ENCODE results near the gene BANF2.

DNA sequence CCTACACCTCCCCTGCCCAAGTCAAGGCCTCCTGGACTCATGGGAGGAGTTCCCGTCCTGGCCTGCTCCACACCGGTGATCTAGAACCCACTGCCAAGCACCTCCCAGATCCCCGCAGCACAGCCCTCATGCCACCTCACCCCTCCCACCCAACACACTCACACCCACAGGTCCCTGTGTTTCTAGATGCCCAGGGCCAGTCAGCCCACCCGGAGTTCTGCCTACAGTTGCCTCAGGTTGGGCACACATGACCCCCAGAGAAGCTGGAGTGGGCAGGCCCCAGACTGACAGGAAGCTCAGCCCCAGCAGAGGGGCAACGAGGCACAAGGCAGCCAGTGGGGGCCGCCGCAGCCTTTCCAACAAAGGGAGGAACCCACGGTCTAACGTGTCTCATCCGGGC, 47.4 kb upstream of the BANF2 start:
- TF ChIP-seq, protein P1, sequence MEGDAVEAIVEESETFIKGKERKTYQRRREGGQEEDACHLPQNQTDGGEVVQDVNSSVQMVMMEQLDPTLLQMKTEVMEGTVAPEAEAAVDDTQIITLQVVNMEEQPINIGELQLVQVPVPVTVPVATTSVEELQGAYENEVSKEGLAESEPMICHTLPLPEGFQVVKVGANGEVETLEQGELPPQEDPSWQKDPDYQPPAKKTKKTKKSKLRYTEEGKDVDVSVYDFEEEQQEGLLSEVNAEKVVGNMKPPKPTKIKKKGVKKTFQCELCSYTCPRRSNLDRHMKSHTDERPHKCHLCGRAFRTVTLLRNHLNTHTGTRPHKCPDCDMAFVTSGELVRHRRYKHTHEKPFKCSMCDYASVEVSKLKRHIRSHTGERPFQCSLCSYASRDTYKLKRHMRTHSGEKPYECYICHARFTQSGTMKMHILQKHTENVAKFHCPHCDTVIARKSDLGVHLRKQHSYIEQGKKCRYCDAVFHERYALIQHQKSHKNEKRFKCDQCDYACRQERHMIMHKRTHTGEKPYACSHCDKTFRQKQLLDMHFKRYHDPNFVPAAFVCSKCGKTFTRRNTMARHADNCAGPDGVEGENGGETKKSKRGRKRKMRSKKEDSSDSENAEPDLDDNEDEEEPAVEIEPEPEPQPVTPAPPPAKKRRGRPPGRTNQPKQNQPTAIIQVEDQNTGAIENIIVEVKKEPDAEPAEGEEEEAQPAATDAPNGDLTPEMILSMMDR (conservative IDR thresholded peaks at IDR 0.05 in 1 of 2, IDR thresholded peaks at IDR 0.05 in 1 of 2; ENCODE audit: extremely low read depth in 1 of 2, insufficient read depth in 1 of 2, low read depth in 1 of 2, low read length in 2 of 2) = no peak
- TF ChIP-seq EZH2 (IDR thresholded peaks at IDR 0.05; ENCODE audit: borderline replicate concordance, low read length) = no peak

Measured in mammary epithelial cell (primary cell).